Fibroblast of skin of right biceps (primary cell): ENCODE data around the gene STPG4.

ENCODE experiments used
- DNase-seq: peaks from one replicate; pipeline ENCODE4 v3.0.0-alpha.2; 2013

The STPG4 gene

DNA sequence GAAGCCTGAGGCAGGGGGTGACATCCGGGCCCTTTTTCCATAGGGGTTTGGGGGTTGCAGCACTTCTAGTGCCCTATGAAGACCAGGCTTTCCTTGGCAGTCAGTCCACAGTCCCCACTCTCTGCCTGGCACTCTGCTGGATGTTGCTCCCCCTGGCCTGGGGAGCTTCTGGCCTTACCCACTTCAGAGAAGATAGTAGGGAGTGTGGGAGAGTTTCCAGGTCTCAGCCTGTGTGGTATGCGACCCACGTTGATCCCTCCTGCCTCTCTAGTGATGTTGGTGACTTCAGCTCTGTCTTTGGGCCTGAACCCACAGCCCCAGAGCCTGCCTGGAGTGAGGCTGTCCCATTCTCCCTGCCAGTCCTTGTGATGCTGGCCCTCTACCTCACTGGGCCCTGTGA lies 105.6 kb downstream of the STPG4 start:
- DNase-seq = no peak

DNA sequence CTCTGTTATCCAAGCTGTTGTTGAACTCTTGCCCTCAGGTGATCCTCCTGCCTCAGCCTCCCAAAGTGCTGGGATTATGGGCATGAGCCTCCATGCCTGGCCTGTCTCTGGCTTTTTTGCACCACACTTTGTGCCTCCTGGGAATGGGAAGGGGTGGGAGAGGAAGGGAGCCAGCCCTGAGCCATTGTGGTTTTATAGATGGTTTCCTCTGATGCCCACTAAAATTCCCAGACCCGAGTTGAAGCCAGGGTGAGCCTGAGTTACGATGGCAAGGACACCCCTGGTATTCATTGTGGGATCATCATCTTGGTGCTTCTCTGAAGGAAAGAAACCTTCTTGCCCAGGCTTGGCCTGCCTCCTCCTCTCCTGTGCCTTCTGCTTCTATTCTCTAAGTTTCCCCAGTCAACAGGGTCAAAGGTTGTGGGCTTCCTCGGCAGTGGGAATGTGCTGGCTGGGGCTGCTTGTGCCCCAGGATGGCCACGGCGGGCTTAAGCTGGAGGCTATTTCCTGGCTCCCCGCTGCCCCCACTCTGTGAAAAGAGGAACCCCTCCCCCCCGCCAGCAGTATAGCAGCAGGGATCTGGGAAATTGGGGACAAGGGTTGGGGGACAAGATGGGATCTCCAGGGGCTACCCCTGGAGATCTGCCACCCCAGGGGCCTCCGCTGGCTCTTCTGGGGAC lies 106.2 kb downstream of the STPG4 start:
- DNase-seq = no peak

DNA sequence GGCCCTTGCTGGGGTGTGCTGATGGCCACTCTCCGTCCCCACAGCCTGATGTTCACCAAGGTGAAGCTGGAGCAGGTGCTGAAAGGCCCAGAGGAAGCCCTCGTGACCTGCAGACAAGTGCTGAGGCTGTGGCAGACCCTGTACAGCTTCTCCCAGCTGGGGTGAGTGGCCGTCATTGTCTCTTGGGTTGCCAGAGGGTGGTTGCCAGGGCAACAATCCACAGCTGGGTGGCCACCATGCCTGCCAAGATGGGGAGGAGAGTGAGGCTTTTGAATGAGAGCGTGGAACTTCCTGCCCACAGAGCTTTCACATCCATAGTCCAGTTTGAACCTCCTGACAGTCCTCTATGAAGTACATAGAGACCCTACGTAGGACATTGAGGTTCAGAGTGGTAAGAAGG lies 108.8 kb downstream of the STPG4 start:
- no peak for DNase-seq

DNA sequence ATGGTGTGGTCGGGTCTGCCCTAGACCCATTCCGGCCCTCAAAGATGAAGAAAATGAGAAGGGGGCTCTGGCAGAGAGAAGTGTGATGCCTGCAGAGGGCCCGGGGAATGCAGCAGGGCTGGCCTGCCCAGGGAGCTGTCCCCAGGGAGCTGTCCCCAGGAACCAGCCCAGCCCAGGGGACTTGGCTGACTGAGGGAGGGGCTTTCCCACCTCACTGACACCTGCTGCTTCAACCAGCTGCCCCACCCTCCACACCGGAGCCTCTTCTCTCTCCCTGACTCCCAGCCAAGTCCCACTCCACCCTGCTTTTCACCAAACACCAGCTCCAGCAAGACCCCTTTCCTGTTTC lies 111.2 kb downstream of the STPG4 start:
- DNase-seq = no peak

DNA sequence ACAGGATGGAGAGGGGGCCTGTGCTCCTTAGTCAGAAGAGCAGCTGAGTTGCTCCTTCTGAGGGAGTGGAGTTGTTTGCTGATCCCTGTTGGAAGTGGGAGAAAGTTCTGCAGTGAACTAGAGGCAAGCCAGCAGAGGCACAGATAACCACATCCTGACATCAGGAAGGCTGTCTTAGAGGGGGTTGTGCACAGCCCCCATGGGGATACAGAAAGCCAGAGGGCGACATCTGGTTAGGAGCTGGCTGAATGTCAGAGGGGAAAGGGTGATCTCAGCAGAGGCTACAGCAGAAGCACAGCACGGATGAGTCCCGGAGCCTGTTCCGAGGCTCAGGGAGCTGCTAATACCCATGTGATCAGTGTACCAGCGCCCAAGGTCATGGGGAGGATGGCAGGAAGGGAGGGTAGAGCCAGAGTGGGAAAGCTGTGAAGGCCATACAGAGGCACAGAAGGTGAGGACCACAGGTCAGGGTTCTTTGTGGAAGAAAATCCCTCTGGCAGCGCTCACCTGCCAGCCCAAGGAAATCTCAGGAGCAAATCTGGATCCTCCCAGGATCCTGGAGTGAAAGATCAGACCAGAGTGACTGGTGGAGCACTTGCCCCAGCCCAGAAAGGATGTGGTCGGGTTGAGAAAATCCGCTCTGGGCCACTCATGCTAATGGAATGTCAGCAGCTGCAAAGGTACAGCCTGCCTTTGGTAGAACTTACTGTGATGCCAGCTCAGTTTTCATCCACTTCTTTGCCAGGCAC lies 111.8 kb downstream of the STPG4 start:
- peak; percentile 95 for DNase-seq

DNA sequence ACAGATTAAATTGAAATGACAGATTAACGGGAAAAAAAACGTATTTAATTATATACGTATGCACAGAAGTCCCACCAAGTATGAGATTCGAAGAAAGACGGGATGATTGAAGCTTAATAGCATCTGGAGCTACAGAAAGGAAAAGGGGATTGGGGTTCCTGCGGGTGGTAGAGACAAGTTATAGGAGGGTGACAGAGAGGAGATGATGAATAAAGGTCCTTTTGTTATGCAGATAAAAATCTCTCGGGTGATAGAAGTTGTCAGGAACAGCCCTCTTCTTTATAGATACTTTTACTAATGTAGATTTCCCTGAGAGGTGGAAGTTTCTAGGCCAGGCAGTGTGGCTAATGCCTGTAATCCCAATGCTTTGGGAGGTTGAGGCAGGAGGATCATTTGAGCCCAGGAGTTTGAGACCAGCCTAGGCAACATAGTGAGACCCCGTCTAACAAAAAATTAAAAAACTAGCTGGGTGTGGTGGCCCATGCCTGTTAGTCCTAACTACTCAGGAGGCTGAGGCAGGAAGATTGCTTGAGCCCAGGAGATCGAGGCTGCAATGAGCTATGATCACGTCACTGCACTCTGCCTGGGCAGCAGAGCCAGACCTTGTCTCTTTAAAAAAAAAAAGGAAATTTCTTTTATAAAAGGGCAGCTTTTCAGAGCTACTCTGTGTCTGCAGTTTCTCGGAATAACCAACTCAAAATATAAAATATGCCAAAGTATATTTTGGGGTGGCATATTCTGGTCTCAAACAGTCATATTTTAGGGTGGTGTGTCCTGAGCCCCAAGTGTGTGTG lies 113.0 kb downstream of the STPG4 start:
- DNase-seq = no peak

DNA sequence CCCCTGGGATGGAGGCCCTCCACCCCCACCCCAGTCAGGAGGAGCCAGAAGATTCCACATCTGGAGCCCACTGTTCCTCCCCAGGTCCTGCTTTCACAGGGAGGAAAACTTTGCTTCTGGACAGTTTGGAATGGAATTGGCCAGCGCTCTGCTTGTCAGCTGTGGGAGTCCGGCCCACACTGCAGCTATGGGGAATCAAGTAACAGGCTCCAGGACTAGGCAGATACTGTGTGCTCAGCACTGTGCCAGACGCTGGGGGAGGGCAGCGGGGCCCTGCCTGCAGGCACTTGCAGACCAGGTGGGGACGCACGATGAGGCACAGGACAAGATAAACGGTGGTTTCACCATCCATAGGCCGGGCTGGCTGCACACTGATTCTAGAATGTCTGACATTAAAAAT lies 114.0 kb downstream of the STPG4 start:
- no peak for DNase-seq

DNA sequence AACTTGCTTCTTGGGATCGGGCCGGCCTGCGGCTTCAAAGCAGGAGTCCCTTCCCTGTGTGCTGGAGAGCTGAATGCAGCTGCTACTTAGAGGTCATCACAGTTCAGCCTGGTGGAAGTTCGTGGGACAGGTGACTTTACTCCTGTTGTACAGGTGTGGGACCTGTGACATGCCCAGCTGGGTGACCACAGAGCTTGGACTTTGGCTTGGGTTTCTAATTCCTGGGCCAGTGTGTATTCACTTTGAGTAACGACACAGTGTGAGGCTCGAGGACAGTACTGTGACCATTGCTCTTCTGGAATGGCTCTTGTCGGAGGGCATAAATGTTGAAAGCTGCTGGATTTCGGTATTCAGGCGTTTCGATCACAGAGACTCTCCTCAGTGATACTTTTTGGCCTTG lies 114.5 kb downstream of the STPG4 start:
- DNase-seq = no peak

DNA sequence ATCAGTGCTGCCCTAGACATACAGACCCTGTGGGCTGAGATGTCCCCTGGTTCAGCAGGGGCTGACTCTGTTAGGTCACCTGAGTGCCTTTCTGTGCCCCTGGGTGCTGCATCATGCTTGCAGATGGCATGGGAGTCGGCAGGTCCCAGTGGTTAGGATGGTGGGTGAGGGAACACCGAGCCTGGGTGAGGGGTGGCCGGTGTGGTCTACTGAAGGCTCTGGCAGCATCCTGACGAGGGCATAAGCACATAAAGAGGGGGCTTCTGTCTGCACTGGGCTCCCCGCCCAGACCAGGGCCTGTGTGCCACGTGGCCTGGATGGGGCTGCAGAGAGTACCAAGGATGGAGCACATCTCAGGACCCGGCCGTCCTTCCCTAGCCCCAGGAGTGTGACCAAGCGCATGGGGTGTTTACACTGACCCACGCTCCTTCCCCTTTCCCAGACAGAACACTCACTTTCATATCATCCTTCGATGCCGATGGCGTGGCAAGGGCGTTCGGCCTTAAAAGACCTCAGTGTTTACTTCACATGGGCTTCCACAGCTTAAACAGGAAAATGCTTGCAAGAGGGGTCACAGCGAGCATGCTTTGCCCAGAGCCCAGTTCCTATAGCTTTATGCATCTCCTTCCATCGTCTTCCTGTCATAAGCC lies 115.1 kb downstream of the STPG4 start:
- DNase-seq = no peak

DNA sequence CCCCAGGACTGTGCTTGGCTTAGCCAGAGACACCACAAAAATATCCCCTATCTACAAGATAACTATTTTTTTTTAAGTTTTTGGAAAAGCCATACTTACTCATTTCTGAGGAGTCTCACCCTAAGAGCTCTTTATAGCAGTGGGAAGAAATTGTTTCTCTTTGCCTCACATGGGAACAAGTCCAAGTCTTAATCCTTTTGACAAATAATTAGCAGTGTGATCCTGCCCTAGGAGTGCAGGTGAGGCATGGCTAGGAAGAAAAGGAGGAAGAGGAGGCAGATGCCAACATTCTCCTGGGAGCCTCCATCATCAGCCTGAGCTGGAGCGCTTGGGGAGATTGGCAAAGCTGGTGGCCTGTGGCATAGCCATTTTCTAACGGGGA lies 115.6 kb downstream of the STPG4 start:
- DNase-seq = no peak

DNA sequence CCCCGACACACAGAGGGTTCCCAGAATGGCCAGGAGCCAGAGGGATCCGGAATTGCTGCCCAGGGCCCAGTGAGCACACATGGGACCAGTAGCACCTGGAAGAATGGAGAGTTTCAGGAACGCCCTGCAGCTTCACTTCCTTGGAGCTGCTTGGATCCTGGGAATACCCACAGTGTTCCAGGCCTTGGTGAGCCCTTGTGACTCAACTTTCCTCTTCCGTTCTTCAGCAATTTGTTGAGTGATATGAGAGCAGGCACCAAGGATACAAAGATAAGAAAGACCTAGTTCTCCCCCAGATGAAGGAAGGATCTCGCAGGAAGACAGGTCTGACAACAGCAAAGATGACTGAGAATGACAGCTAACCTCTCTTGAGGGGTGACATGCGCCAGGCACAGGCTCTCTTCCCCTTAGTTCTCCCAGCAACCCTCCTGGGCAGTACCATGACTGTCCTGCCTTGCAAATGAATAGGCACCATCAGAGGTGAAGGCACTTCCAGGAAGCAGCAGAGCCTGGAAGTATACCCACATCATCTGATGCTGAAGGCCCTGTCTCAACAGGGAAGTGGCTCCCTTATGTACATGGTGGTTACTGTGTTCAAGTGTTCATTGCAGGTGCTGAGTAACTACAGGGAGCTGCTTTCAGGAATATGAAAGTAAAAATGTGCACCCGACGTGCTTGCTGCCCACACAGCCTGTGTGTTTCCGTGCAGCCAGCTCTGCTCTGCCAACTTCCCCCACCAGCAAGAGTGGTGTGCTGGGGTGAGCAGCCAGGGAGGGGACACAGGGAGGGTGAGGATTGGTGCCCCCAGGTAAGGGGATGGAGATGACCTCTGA lies 116.2 kb downstream of the STPG4 start:
- no peak for DNase-seq

DNA sequence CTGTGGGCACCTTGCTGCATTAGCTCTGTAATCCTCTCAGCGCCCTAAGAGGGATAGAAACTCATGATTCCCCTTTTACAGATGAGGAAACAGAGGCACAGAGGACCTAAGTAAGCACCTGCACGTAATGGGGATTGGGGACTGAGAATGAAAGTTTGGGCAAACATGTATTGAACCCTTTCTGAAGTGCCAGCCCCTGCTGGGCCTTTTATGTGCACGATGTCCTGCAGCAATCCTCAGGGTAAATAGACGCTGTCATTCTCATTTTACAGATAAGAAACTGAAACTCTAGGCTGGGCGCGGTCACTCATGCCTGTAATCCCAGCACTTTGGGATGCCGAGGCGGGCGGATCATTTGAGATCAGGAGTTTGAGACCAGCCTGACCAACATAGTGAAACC lies 117.4 kb downstream of the STPG4 start:
- no peak for DNase-seq
